ENCODE results near the gene ATP2B2. TPM values are rescaled to one million over a fixed set of nuclear protein-coding genes. Genes with fewer than 3 reads are reported as not detected.

ATP2B2 gene
- total and polyA plus RNA-seq, 9 of the 15 experiments (the other 6 are each of a cell fraction or from before 2014, with no cell fraction given): 0.06 TPM; not detected in 8

GRCh38 chr3:10459954-10460754 lies 45.2 kb downstream of the ATP2B2 start (continued):
- TF ChIP-seq MITF (IDR thresholded peaks at IDR 0.05) (no peak), ZNF174 (CRISPR knock-in tag; IDR thresholded peaks at IDR 0.05) (no peak), ID3 (CRISPR knock-in tag; IDR thresholded peaks at IDR 0.05) (no peak), ID3 (tag; IDR thresholded peaks at IDR 0.05) (peak; percentile 75), ZNF354B (CRISPR knock-in tag; IDR thresholded peaks at IDR 0.05) (no peak), ZFX (CRISPR knock-in tag; IDR thresholded peaks at IDR 0.05) (peak; percentile 41), JUN (IDR thresholded peaks at IDR 0.05; ENCODE audit: borderline replicate concordance, low read depth, low read length) (peak; percentile 46; the same call in 1 of the 2 replicates), JUN (CRISPR knock-in tag; IDR thresholded peaks at IDR 0.05; ENCODE audit: borderline replicate concordance) (peak; percentile 91), NKRF (IDR thresholded peaks at IDR 0.05; ENCODE audit: borderline replicate concordance) (peak; percentile 98), ZNF583 (CRISPR knock-in tag; IDR thresholded peaks at IDR 0.05) (peak; percentile 79; the same call in 1 of the 2 replicates), RBBP5 (IDR thresholded peaks at IDR 0.05; ENCODE audit: borderline replicate concordance, insufficient read depth, low read length, poor library complexity, severe bottlenecking) (no peak), MNT (conservative IDR thresholded peaks at IDR 0.05) (peak; percentile 95 to 98), CCNT2 (IDR thresholded peaks at IDR 0.05; ENCODE audit: borderline replicate concordance, extremely low read depth, insufficient read length, low read depth, low read length) (no peak), SRSF3 (IDR thresholded peaks at IDR 0.05; ENCODE audit: insufficient read depth, low read length) (no peak), CC2D1A (IDR thresholded peaks at IDR 0.05) (no peak), ZNF280A (IDR thresholded peaks at IDR 0.05; ENCODE audit: low read depth, partially characterized antibody) (no peak), MIER1 (IDR thresholded peaks at IDR 0.05; ENCODE audit: low read depth) (peak; percentile 99), NEUROD1 (IDR thresholded peaks at IDR 0.05; ENCODE audit: borderline replicate concordance, low read depth, low read length, partially characterized antibody) (no peak), ZNF511 (CRISPR knock-in tag; IDR thresholded peaks at IDR 0.05) (peak; percentile 100)
